CD4-positive, alpha-beta T cell (primary cell): ENCODE measurements around the gene PGS1. TPM values are rescaled to one million over a fixed set of nuclear protein-coding genes. Genes with fewer than 3 reads are reported as not detected.

ENCODE experiments used
- ATAC-seq: fragments of 200-7000 bp; cut with Tn5 transposase; one replicate; pipeline ENCODE4 v1.10.0; 2022; ENCODE audit warnings: mild to moderate bottlenecking; ENCODE audit not compliant: poor library complexity
- CTCF ChIA-PET: fragments of 350-600 bp; sonication (Branson Sonifier 250); formaldehyde crosslinking; loops from one replicate; lab custom pipeline; 2021; ENCODE audit warnings: antibody characterized with exemption, inconsistent platforms; lab: Charles Lee
- POLR2A ChIA-PET: fragments of 350-600 bp; sonication (Branson Sonifier 250); formaldehyde crosslinking; loops from one replicate; lab custom pipeline; 2021; ENCODE audit warnings: antibody characterized with exemption, inconsistent platforms; lab: Charles Lee
- DNase-seq, 14 experiments: peaks; one replicate each; pipeline ENCODE4 v3.0.0-alpha.2; 2013 to 2020; ENCODE audit warnings: mixed read lengths in 2 of 14
- H3K27ac ChIP-seq, 2 donors: one replicate each; pipeline versions ENCODE4 v1.5.1 to v1.7.0; 2013; ENCODE audit warnings: low read length in 2 of 2, low read depth in 1 of 2, mild to moderate bottlenecking in 1 of 2
- H3K27me3 ChIP-seq, 2 experiments: 1 replicate in 1 of 2; 2 replicates in 1 of 2; pipeline versions ENCODE4 v1.6.1 to v1.7.0; 2013; ENCODE audit warnings: low read length in 2 of 2, control low read depth in 1 of 2, mild to moderate bottlenecking in 1 of 2, moderate library complexity in 1 of 2; ENCODE audit not compliant: insufficient read depth in 2 of 2, control insufficient read depth in 1 of 2
- H3K36me3 ChIP-seq: one replicate; pipeline ENCODE4 v1.6.1; 2013; ENCODE audit warnings: low read length, control low read depth; ENCODE audit not compliant: insufficient read depth
- H3K4me1 ChIP-seq: one replicate; pipeline ENCODE4 v1.6.1; 2013; ENCODE audit warnings: low read length, control low read depth; ENCODE audit not compliant: insufficient read depth
- H3K4me3 ChIP-seq: one replicate; pipeline ENCODE4 v1.5.1; 2013; ENCODE audit warnings: mild to moderate bottlenecking, low read length, moderate library complexity
- H3K9me3 ChIP-seq, 2 experiments: 1 replicate in 1 of 2; 2 replicates in 1 of 2; pipeline versions ENCODE4 v1.6.1 to v1.7.0; 2013; ENCODE audit warnings: low read length in 2 of 2, mild to moderate bottlenecking in 2 of 2, control low read depth in 1 of 2, moderate library complexity in 1 of 2; ENCODE audit not compliant: control insufficient read depth in 1 of 2, insufficient read depth in 1 of 2
- H3K27ac Mint-ChIP-seq: one replicate; pipeline ENCODE4 v1.8.0; 2020; ENCODE audit warnings: mixed read lengths
- H3K27me3 Mint-ChIP-seq: one replicate; pipeline ENCODE4 v1.8.0; 2021; ENCODE audit warnings: mixed read lengths
- H3K36me3 Mint-ChIP-seq: one replicate; pipeline ENCODE4 v1.8.0; 2021; ENCODE audit warnings: low read depth, mixed read lengths
- H3K4me1 Mint-ChIP-seq: one replicate; pipeline ENCODE4 v1.8.0; 2021; ENCODE audit warnings: low read depth, mixed read lengths
- H3K4me3 Mint-ChIP-seq: one replicate; pipeline ENCODE4 v1.8.0; 2020; ENCODE audit warnings: mild to moderate bottlenecking, mixed read lengths
- H3K9me3 Mint-ChIP-seq: one replicate; pipeline ENCODE4 v1.8.0; 2020; ENCODE audit warnings: mixed read lengths
- CTCF ChIP-seq: fragments of 200-600 bp; IDR thresholded peaks from one replicate; pipeline ENCODE4 v1.8.0; 2022; ENCODE audit warnings: antibody characterized with exemption, mild to moderate bottlenecking
- intact Hi-C, 2 experiments: fragments of 100-400 bp; cut with DNase I in 1 of 2; cut with micrococcal nuclease in 1 of 2; formaldehyde crosslinking; loops; one replicate each; pipeline versions ENCODE4 v1.15.1 to v1.9.0; 2023 to 2025; cut with DNase I, micrococcal nuclease
- total RNA-seq, 174 experiments: library from RNA in 2 of 174; stranded (reverse) in 2 of 174; gene quantifications; one replicate each; pipeline ENCODE4 v1.2.3 and lab custom pipeline; 2021 to 2026

Gene PGS1
- total RNA-seq, 2 experiments from 2014 or later, result 40.9 to 45.3 TPM

DNA sequence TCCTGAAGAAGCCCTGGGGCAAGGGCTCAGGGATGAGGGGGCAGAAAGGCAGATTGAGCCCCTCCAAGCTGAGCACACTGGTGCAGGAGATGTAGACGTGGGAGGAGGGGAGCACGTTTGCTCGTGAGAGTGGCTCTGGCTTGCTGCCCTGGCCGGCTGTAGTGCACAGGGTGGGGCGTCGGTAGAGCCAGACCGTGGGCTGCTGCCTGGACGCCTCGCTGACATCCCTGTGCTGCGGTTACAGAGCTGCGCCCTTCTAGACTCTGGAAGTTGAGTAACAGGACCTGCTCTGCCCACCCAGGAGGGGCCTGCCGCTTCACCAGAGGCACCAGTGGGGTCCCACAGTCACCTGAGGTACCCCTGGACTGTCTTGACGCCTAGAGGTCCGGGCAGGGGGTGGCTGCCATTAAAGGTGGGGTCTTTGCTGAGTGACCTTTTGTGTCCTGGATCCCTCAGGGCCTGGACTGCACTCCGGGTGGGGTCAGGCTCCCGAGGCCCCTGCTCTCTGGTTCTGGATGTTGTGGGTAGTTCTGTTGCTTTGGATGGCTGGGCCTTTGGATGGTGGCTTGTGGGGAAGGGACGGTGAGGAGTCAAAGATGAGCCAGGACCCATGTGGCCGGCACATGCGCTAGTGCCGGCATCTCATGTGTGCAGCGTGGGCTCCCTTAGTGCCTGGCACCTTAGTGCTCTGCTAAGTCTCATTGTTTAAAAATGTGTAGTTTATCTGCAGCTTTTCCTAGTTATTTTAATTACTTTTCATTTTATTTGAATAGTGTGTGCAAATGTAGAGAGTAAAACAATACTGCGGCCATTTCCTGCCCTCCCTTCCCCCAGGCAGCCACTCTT, 41.7 kb downstream of the PGS1 start:
- no peak overlapping the region for H3K27ac ChIP-seq
- intact Hi-C loops, result loop anchor here (5.0 to 10.0 kb wide), 4 partner anchors 38 to 405 kb away; partner anchors contain the start of gene TMC6 (in 1 of the 2)
- no peak for TF ChIP-seq CTCF
- CTCF ChIA-PET, result interaction anchor here (3.3 kb wide), 1 partner anchor 58 kb away, joined by 40 read pairs; the partner anchor contains the start of gene SOCS3
- POLR2A ChIA-PET, result interaction anchor here (0.7 to 1.6 kb wide), 2 partner anchors 60 kb away, joined by 3 to 7 read pairs; partner anchors contain the start of gene SOCS3
- H3K9me3 ChIP-seq, result no peaks in the 10 kb centered on the region
- H3K27me3 ChIP-seq, result no peaks in the 10 kb centered on the region
- H3K4me1 ChIP-seq, result peaks cover 33% of the 10 kb centered on the region
- no peak overlapping the region for H3K4me3 Mint-ChIP-seq
- no peaks in the 10 kb centered on the region for H3K9me3 Mint-ChIP-seq
- H3K4me3 ChIP-seq, result no peak overlapping the region
- H3K4me1 Mint-ChIP-seq, result peaks cover 45% of the 10 kb centered on the region
- no peak for DNase-seq
- H3K36me3 ChIP-seq, result peaks cover 75% of the 10 kb centered on the region
- H3K27ac Mint-ChIP-seq, result no peak overlapping the region
- H3K27me3 Mint-ChIP-seq, result no peaks in the 10 kb centered on the region
- peaks cover 71% of the 10 kb centered on the region for H3K36me3 Mint-ChIP-seq
- ATAC-seq, result no peak

DNA sequence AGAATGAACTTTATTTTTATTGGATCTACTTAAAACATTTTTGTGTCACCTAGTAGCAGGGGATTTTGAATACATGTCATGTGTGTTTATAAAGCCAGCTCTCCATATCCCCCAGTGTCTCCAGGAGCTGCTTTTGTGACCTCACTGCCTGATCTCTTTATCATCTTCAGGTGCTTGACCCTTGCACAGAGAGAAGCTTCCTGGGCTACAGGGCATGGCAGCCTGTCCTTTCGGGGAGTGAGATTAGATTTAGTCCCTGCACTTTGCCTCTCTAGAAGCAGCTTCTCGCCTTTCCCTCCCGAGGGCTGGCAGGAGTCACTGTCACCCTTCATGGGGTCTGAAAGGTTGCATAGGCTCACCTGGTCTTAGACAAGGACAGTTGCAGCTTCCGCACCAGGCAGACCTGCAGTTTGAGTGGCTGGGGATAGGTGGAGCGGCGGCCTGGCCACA, 42.7 kb downstream of the PGS1 start:
- H3K27ac Mint-ChIP-seq, result no peak overlapping the region
- H3K27me3 ChIP-seq, result no peaks in the 10 kb centered on the region
- POLR2A ChIA-PET, result interaction anchor here (0.9 to 2.6 kb wide), 3 partner anchors 61 to 287 kb away, joined by 3 to 24 read pairs (median 7); partner anchors contain the start of gene SOCS3
- peaks cover 36% of the 10 kb centered on the region for H3K4me1 Mint-ChIP-seq
- CTCF ChIA-PET, result interaction anchor here (1.0 to 3.3 kb wide), 10 partner anchors 10 to 170 kb away, joined by 3 to 40 read pairs (median 8); partner anchors contain the start of genes PGS1 and SOCS3
- H3K36me3 ChIP-seq, result peaks cover 82% of the 10 kb centered on the region
- peaks cover 24% of the 10 kb centered on the region for H3K4me1 ChIP-seq
- peaks cover 73% of the 10 kb centered on the region for H3K36me3 Mint-ChIP-seq
- DNase-seq (no peak), ATAC-seq (no peak)
- no peak overlapping the region for H3K27ac ChIP-seq
- H3K4me3 ChIP-seq, result no peak overlapping the region
- TF ChIP-seq CTCF, result no peak
- no peak overlapping the region for H3K4me3 Mint-ChIP-seq
- intact Hi-C loops, result loop anchor here (5.0 to 10.0 kb wide), 4 partner anchors 39 to 406 kb away; partner anchors contain the start of gene TMC6 (in 1 of the 2)
- H3K27me3 Mint-ChIP-seq, result no peaks in the 10 kb centered on the region
- H3K9me3 ChIP-seq, result no peaks in the 10 kb centered on the region
- H3K9me3 Mint-ChIP-seq, result no peaks in the 10 kb centered on the region

DNA sequence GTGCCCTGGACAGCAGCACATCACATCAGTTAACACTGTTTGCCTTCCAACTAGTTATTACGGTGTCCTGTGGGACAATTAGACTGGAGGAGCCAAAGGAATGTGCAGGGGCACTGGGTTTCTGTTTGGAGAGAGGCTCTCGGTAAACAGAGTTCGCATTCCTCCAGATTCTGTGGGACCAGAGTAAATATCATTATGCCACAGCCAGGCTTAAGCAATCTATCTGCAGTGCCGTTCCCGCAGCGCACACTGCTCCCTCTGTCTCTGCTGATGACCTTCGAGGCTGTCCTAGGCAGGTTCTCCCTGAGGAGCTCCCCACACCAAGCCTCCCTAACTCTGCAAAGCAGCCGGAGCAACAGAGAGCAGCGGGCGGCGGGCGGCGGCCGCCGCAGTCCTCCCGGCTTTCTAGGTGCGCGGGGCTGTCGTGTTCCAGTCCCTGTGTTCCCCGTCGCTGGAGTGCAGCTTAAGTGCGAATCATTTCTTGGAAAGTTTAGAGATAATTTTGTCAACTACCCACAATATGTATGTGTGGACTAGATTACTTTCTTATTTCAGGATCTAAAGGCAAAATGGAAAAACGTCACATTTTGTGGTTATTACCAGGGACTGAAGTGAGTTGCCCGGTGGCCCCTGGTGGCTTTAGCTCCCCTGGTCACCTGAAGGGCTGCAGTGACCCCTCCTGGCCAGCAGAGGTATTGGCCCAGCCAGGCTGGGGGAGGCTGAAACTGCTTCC, 43.3 kb downstream of the PGS1 start:
- intact Hi-C loops, result loop anchor here (1.0 to 10.0 kb wide), 8 partner anchors 39 to 407 kb away; partner anchors contain the start of genes SOCS3 (in 2 of the 2) and TMC6 (in 1 of the 2)
- Histone ChIP-seq H3K36me3 (peaks cover 88% of the 10 kb centered on the region), H3K4me1 (peaks cover 18% of the 10 kb centered on the region), H3K27me3 (no peaks in the 10 kb centered on the region), H3K4me3 (no peak overlapping the region), H3K9me3 (no peaks in the 10 kb centered on the region), H3K27ac (no peak overlapping the region)
- Mint-ChIP-seq H3K36me3 (peaks cover 70% of the 10 kb centered on the region), H3K27me3 (no peaks in the 10 kb centered on the region), H3K27ac (peak overlapping the region; percentile 37), H3K9me3 (no peaks in the 10 kb centered on the region), H3K4me1 (peaks cover 30% of the 10 kb centered on the region), H3K4me3 (no peak overlapping the region)
- peak; percentile 97 for ATAC-seq
- TF ChIP-seq CTCF, result peak; percentile 98
- POLR2A ChIA-PET, result interaction anchor here (0.9 to 2.6 kb wide), 5 partner anchors 61 to 288 kb away, joined by 3 to 24 read pairs (median 3); partner anchors contain the start of gene SOCS3
- peak; percentile 56 to 85 (median 72) for DNase-seq
- CTCF ChIA-PET, result interaction anchor here (0.6 to 3.3 kb wide), 23 partner anchors 9 to 383 kb away, joined by 3 to 40 read pairs (median 5); partner anchors contain the start of genes PGS1 and SOCS3
